Measurements from ENCODE around the gene PIH1D1.
"Not testable (repeated sequence)": the region's sequence is repeated elsewhere in the genome, so short reads cannot be mapped to it uniquely, and the experiment has no call there.

Gene PIH1D1

DNA sequence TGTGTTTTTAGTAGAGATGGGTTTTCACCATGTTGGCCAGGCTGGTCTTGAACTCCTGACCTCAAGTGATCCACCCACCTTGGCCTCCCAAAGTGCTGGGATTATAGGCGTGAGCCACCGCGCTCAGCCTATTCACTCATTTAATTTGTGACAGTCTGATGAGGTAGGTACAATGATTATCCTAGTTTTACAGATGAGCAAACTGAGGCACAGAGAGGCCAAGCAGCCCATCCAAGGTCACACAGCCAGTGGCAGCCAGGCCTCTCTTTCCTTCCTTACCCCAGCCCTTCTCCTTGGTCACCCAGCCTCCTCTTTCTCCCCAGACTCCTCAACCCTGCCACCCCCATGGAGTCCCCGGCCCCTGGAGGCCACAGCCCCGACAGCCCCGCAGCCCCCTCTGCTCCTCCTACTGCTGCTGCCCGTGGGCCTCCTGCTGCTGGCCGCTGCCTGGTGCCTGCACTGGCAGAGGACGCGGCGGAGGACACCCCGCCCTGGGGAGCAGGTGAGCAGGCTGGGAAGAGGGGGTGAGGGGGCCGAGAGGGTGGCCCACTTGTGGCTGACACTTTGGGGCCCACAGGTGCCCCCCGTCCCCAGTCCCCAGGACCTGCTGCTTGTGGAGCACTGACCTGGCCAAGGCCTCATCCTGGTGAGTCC lies 28.5 kb upstream of the PIH1D1 start:
- DNase-seq = no peak

DNA sequence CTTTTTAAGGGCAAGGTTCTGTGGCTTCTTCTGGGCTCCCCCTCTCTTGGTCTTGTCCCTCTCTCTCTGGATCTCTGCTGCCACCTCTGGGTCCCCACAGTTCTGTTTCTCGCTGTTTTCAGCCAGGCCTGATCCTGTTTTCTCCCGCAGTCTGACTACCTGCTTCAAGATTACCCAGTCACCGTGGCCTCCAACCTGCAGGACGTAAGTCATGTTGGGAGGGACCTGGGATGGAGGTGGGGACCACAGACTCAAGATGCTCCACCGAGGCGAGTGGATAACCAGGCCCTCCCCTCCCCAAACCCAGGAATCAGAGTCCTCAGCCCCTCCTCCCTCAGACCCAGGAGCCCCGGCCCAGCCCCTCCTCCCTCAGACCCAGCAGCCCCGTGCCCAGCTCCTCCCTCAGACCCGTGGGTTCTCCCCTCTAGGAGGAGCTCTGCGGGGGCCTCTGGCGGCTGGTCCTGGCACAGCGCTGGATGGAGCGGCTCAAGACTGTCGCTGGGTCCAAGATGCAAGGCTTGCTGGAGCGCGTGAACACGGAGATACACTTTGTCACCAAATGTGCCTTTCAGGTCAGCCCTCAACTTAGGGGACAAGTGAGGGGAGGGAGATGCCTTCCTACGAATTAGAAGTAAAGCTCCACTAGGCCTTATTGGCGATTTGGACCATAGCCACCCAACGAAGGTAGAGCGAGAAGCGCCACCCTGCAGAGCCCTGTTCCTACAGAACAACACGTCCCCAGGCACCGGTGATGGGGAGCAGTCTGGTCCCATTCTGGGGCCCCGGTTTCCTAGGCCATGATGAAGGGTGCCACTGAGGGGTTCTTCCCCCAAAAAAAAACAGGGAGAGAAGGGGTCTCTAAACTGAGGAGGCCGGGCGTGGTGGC lies 24.6 kb upstream of the PIH1D1 start:
- peak; percentile 89 for DNase-seq

DNA sequence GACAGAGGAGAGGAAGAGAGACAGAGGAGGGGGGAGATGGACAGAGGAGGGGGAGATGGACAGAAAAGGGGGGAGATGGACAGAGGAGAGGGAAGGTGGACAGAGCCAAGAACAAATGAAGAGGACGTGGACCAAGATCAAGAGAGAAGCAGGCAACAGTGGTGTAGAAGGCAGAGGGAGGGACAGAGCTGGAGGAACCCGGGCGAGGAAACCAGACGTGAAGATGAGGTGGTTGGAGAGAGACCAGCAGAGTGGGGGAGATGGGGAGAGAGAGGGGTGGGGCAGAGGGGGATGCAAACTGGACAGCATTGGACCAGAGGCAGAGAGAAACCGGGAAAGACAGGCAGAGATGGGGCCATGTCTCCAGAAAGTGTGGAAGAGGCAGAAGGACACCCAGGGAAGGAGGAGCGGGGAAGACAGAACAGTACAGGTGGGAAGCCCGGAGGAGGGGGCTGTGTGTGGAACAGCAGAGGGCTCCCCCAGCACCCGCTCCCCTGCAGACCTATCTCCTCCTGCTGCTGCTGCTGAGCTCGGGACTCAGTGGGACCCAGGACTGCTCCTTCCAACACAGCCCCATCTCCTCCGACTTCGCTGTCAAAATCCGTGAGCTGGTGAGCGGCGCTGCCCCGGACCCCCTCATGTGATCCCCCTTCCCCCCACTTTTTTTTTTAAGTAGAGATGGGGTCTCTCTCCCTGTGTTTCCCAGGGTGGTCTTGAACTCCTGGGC lies 23.7 kb upstream of the PIH1D1 start:
- DNase-seq = peak; percentile 61

DNA sequence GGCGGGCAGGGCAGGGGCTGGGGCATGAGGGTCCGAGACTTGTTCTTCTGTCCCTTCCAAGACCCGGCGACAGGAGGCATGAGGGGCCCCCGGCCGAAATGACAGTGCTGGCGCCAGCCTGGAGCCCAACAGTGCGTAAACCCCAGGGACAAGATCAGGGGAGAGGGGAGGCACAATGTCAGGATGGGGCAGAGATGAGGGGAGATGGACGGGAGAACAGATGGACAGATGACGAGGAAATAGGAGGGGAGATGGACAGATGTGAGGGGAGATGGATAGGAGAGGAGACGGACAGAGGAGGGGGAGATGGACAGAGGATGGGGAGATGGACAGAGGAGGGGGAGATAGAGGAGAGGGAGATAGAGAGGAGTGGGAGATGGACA lies 22.9 kb upstream of the PIH1D1 start:
- DNase-seq = no peak

DNA sequence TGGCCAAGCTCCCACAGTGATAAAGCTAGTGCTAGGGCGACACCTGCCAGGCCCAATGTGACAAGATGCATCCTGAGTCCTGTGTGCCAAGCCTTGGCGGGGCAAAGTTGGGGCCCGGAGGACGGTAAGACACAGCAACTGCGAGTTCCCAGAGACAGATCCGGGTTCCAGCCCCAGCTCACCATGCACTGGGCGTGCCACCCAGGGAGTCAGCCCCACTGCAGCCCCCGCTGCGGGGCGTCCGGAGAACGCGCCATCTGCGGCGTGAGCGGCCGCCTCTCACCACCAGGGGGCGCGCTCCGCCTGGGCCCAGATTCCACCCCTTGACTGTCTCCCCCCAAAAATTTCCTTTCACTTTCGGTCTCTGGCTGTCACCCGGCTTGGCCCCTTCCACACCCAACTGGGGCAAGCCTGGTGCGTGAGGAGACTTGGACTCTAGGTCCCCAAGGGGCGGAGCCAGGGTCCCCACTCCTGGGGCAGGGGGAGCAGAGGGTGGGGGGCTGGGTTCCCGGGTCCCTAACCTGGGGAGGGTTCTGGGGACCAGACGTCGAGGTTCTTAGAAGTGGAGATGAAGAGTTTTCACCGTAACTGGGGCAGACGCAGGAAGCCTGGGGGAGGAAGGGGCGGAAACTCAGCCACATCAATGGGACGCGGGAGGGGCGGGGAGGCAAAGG lies 22.4 kb upstream of the PIH1D1 start, which contains the start of gene FLT3LG:
Gene FLT3LG, plus strand, starts transcription at position 348 of the 674 bp plus-strand sequence. CDS start 425 bp downstream, outside the sequence.
- DNase-seq = peak; percentile 98

DNA sequence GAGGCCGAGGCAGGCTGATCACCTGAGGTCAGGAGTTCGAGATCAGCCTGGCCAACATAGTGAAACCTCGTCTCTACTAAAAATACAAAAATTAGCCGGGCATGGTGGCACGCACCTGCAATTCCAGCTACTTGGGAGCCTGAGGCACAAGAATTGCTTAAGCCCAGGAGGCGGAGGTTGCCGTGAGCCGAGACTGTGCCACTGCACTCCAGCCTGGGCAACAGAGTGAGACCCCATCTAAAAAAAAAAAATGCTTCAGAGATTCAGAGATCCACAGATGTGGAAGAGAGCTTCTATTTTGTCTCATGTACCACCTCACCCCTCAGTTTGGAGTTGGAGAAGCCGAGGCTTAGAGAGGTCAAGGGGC lies 21.9 kb upstream of the PIH1D1 start:
- not testable (repeated sequence) for DNase-seq

DNA sequence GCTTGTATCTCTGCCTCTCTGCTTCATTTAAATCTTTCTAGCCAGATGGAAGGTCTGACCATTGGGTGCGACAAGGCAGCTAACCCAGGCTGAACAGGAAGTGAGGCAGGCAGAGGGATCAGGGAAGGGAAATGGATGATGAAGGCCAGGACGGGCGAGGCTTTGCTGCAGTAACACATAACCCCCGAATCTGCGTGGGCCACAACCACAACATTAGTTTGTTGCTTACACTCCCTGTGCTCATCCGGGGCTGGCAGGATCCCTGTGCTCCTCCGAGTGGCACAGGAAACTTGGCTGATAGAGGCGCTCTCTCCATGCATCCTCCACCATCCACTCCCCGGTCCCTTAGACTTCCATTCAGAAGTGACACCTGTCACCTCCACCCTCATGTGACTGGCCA lies 21.3 kb upstream of the PIH1D1 start:
- peak; percentile 62 for DNase-seq

DNA sequence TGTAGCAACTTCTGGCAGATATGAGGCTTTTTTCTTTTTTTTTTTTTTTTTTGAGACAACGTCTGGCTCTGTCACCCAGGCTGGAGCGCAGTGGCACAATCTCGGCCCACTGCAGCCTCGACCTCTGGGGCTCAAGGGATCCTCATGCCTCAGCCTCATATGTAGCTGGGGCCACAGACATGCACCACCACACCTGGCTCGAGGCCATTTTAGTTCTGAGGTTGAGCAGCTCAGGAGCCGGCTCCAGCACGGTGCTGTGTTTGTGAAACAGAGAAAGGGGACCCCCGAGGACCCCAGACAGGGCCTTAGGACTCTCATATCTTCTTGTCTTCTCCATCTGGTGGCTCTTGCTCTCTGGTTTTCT lies 19.0 kb upstream of the PIH1D1 start:
- peak; percentile 63 for DNase-seq

DNA sequence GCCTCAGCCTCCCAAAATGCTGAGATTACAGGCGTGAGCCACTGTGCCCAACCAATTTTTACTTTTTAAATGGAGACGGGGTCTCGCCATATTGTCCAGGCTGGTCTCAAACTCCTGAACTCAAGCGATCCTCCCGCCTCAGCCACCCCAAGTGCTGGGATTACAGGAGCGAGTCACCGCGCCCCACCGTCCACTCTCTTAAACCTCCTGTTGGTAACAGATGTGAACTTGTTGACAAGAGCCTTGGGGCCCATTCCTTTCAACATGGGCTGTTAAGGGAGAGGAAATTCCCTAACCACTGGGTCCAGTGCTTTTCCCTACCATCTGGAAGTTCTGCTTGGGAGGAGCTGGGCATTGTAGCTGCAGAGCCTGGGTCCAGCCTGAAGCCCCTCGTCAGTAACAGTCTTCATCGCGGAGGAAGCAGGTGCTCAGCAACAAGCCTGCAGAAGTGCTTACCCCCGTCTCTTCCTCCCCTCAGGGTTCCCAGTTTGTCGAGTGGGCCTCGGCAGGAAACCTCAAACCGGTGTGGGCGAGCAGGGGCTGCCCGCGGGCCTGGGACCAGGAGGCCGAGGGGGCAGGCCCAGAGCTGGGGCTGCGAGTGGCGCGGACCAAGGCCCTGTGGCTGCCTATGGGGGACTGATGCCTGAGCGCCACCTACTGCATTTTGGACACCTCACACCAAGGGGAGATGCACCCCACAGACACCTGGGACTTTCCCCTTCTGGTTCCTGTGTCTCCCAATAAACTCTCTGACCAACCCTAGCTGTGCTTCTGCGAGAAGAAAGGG lies 18.4 kb upstream of the PIH1D1 start:
- peak; percentile 90 for DNase-seq

DNA sequence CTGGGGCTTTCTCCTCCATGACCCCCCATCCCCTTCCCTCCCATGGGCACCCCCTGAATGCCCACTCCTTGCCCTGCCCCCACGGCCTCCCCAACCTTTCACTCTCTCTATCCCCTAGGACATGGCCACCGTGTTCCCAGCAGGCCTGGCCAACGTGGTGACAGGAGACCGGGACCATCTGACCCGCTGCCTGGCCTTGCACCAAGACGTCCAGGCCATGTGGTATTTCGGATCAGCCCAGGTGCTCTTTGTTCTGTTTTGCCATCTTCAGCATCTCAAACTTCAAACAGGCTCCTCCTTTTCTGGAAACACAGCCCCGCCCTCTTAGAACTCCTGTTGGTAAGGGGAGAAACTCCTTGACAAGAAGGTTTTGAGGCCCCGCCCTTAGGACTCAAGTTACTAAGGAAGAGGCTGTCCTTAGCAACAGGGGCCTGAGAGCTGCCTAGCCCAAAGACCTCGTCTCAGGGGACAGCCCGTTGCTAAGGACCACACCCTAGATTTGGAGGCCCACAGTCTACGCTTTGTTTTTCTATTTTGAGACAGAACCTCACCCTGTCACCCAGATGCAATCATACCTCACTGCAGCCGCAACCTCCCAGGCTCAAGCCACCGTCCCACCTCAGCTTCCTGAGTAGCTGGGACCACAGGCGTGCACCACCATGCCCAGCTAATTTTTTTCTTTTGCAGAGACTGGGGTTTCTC lies 17.3 kb upstream of the PIH1D1 start:
- peak; percentile 80 for DNase-seq

DNA sequence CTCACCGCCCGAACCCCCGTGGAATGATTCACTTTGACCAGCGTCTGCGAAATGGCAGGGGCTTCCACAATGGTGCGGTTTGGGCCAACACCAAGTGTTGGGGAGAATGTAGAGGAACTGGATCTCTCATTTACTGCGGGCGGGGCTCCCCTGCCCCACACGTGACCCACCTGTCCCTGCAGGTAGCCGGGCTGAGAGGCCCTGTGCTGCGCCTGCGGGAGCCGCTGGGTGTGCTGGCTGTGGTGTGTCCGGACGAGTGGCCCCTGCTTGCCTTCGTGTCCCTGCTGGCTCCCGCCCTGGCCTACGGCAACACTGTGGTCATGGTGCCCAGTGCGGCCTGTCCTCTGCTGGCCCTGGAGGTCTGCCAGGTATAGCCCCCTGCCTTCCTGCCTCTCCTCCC lies 16.6 kb upstream of the PIH1D1 start:
- DNase-seq = no peak

DNA sequence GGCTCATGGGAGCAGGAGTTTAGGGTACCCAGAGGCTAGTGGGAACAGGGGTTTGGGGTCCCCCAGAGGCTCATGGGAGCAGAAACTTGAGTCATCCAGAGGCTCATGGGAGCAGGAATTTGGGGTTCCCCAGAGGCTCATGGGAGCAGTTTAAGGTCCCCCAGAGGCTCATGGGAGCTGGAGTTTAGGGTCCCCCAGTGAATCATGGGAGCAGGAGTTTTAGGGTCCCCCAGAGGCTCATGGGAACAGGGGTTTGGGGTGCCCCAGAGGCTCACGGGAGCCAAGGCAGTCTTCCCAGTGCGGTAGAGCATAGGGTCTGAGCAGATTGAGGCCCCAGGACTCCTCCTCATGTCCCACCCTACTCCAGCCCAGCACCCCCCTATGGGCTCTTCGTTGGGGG lies 13.8 kb upstream of the PIH1D1 start:
- no peak for DNase-seq

DNA sequence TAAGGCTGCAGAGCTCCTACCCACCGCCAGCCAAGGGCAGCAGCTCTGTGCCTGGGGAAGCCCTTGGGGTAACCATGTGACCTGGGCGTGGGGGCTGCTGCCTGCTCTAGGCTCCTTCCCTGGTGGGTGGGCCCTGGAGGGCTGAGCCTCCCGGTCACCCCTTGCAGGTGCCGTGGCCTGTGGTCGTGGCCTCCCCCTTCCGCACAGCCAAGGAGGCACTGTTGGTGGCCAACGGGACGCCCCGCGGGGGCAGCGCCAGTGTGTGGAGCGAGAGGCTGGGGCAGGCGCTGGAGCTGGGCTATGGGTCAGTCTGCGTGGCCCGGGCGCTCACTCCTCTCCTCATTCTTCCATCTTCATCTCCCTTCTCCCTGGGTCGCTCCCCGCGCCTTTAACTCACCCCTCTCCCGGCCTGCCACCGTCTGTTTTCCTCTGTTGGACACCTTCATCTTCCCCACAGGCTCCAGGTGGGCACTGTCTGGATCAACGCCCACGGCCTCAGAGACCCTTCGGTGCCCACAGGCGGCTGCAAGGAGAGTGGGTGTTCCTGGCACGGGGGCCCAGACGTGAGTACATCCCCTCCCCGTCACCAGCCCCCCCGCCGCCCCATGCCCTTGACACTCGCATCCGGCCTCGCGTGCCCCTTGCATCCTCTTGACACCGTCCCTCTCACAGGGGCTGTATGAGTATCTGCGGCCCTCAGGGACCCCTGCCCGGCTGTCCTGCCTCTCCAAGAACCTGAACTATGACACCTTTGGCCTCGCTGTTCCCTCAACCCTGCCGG lies 12.5 kb upstream of the PIH1D1 start:
- DNase-seq = no peak

DNA sequence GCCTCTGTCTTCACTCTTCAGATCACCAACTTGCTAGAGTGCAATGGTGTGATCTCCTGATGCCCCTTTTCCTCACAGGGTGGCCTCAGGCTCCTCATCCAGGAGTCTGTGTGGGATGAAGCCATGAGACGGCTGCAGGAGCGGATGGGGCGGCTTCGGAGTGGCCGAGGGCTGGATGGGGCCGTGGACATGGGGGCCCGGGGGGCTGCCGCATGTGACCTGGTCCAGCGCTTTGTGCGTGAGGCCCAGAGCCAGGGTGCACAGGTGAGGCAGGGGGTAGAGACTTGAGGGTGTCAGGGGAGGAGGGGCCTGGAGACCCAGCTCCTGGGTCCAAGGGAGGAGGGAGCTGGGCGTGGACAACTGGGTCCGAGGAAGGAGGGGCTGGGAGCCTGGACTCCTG lies 10.9 kb upstream of the PIH1D1 start:
- DNase-seq = no peak

DNA sequence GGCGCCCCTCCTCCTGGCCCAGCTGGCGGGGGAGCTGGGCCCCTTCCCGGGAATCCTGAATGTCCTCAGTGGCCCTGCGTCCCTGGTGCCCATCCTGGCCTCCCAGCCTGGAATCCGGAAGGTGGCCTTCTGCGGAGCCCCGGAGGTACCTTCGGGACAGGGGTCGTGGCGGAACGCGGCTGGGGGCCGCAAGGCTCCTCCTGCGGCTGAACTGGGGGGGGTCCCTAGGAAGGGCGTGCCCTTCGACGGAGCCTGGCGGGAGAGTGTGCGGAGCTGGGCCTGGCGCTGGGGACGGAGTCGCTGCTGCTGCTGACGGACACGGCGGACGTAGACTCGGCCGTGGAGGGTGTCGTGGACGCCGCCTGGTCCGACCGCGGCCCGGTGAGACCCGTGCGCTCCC lies 10.0 kb upstream of the PIH1D1 start:
- no peak for DNase-seq

DNA sequence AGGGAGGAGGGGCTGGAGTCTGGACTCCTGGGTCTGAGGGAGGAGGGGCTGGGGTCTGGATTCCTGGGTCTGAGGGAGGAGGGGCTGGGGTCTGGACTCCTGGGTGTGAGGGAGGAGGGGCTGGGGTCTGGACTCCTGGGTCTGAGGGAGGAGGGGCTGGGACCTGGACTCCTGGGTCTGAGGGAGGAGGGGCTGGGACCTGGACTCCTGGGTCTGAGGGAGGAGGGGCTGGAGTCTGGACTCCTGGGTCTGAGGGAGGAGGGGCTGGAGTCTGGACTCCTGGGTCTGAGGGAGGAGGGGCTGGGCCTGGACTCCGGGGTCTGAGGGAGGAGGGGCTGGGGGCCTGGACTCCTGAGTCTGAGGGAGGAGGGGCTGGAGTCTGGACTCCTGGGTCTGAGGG lies 9.5 kb upstream of the PIH1D1 start:
- DNase-seq = not testable (repeated sequence)

DNA sequence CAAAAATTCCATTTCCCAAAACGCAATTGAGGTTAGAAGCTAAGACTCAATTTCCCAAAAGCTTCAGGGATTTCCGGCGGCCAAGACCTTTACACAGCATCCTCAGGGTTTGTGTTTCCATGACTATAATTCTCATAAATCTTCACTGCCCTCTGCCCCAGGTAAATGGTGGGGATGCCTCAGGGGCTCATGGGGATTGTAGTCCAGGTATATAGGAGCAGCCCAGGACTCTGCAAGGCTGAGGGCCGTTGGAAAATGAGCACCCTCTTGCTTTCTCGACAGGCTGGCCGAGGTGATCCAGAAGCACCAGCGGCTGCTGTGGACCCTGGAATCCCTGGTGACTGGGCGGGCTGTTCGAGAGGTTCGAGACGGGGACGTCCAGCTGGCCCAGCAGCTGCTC lies 7.8 kb upstream of the PIH1D1 start:
- no peak for DNase-seq

DNA sequence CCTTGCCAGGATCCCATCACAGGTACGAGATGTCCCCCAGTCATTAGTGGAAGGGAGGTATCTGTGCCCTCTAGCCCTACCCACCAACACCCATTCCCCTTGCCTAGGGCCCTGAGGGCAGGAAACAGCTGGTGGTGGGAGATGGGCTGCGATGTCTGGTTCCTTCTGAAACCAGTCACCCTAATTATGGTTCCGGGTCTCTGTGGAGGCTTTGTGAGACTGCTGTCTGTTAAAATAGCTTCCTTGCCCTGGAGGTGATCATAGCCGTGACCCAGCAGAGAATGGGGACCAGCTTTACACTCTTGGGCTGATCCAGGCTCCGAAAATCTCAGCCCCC lies 6.9 kb upstream of the PIH1D1 start:
- no peak for DNase-seq

DNA sequence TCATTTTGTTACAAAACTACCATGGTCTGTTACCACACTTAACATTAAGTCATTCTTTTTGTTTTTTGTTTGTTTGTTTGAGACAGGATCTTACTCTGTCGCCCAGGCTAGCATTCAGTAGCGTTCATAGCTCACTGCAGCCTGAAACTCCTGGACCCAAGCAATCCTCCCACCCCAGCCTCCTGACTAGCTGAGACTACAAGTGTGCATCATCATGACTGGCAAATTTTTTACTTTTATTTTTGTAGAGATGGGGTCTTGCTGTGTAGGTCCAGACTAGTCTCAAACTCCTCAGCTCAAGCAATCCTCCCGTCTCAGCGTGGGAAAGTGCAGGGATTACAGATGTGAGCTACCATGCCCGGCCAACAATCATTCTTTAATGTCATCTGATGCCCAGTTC lies 4.7 kb upstream of the PIH1D1 start:
- no peak for DNase-seq

DNA sequence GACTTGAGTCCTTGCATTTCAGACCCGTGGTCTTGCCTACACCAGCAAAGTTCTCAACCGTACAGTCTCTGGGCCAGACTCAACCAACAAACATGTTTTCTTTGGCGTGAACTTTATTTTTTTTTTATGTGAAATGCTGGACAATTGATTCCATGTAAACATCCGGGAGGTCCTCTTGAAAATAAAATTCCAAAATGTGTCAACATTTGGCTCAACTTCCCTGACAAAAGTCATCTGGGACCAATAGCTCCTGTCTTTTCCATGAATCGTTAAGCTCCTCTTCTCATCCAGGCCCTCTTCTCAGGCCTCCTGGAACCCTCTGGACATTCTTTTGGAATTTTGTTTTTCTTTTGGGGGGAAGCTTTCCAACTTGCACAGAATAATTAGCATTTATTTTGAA lies 4.2 kb upstream of the PIH1D1 start:
- no peak for DNase-seq

DNA sequence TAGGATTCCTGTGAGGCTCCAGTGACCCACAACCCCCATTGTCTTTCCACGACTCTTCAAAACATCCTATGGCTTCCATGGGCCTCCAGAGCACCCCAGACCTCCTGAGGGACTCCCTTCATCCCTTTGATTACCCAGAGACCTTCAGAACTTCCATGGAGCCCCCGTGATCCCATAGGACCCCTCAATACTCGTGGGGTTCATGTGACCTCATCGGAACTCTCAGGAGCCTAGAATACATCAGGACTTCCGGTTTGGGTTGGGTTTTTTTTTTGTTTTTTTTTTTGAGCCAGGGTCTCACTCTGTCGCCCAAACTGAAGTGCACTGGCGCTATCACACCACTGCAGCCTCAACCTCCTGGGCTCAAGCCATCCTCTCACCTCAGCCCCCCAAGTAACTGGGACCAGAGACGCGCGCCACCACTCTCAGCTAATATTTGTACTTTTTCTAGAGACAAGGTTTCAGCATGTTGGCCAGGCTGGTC lies 2.2 kb upstream of the PIH1D1 start:
- DNase-seq = no peak

Measured in activated CD8-positive, alpha-beta memory T cell treated with anti-CD3 and anti-CD28 coated beads, Interleukin-2, amount 50 U/mL, for 48 hours (primary cell).